DMS153 (cell line): ENCODE results near the gene CA4.
"Not testable (repeated sequence)": the region's sequence is repeated elsewhere in the genome, so short reads cannot be mapped to it uniquely, and the experiment has no call there.

Experiments
- DNase-seq: peaks from one replicate; lab custom pipeline; 2025; lab: John Stamatoyannopoulos, UW

CA4 gene

DNA sequence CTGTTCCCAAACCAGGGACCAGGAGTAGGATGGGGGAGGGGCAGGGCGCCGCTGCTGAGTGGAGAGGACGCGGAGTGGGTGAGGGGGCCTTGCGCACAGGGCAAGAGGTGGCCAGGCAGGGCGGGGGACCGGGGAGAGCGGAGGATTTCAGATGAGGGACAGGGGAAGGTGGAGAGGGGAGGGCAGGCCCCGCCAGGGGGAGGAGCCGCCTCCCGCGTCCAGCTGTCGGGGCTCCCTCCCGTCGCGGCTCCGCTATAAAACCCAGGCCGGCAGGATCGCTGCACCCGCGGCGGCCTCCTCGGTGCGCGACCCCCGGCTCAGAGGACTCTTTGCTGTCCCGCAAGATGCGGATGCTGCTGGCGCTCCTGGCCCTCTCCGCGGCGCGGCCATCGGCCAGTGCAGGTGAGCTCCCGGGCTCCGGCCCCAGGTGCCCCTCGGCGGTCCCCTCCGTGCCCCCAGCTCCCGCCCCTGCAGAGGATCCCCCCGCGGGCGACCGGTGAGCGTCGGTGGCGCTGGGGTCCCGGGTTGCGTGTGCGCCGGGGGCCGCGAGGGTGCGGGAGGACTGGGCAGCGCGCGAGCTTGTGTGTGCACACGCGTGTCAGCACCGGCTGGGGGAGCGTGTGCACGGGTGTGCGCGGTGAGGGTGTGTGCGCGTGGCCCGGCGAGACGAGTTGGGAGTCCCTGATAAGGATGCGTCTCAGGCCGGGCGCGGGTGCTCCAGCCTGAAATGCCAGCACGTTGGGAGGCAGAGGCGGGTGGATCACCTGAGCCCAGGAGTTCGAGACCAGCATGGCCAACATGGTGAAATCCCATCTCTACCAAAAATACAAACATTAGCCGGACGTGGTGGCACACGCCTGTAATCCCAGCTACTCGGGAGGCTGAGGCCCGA, at the start of gene CA4:
TSS of gene CA4 (plus strand) at position 283 of the 892 bp plus-strand sequence. CDS start at position 345, 62 bp downstream.
- DNase-seq = no peak

GRCh38 chr17:60100577-60100976, 49.2 kb upstream of the CA4 start:
- DNase-seq = not testable (repeated sequence)

DNA sequence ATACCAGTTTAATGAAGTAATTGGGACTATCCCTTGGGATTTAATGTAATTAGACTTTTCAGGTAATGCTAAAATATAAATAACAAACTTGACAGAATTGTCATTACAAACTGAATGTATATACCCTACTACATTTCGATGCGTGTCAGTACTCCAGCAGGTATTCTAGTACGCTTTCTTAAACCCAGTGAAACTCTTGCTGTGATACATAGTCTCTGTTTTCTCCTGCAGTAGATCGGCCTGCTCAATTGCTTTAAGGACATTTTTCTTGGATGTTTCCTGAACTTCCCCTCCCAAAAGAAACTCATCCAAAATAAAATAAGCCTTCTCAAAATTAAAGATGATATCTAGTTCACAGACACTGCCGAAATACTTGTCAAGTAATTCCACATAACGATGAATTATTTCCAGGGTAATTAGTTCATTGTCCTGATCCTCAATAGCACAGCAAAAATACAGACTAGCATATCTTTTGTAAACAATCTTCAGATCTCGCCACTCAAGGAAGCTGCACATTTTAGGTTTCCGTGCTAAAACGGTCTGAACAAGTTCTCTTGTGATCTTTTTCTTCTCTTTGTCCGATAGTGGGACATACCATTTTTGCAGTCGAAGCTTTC, 47.6 kb upstream of the CA4 start:
- not testable (repeated sequence) for DNase-seq

GRCh38 chr17:60102632-60103096, 47.1 kb upstream of the CA4 start:
- no peak for DNase-seq

DNA sequence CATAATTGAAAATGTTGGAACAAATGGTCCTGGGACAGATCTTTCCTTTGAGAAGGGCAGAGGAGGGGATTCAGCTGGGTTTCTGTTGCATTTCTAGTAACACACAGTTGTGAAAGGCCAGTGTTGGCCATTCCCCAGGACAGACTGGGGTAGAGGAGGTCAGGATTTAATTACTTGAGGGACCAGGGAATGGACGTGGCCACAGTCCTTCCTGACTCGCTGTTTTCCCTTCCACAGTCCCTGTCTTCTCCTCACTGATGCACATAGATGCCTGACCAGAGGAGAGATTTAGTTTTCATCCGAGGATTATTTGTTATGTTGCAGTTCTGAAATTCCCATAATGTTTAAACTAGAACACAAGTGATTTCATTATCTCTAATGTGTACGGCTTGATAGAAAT, 45.8 kb upstream of the CA4 start:
- no peak for DNase-seq

DNA sequence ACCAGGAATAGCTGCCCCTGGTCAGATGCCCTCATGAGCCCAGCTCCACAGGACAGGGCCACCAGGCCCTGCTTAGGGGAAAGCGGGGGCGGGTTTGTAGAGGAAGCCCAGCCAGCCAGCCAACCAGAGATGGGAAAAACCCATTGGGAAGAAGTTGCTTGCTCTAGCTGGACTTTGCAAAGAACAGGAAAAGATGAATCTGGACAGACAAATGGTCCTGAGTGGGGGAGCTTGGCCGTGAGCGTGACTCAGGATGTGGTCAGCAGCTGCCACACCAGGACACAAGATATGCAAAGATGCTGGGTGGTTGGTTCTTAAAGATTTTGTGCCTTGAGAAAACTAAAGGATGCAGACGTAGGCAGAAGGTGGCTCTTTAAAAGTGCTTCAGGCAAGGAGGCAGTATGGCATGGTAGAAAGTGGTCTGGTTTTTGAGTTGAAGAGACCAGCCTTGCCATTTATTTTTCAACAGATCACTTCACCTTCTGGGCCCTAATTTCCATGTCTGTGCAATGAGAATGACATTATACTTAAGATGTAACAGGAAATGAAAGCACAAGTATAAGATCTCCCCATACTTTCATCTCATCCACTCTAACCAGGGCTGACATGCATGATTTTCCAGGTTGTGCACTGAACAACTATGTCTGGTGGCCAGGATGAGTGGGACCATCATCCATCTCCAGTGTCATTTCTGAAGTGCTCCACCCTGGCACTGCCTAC, 43.3 kb upstream of the CA4 start:
- no peak for DNase-seq

GRCh38 chr17:60107526-60108257, 42.1 kb upstream of the CA4 start:
- DNase-seq = no peak

- DNase-seq = not testable (repeated sequence)
Observed at GRCh38 chr17:60108309-60108708, 41.5 kb upstream of the CA4 start.

DNA sequence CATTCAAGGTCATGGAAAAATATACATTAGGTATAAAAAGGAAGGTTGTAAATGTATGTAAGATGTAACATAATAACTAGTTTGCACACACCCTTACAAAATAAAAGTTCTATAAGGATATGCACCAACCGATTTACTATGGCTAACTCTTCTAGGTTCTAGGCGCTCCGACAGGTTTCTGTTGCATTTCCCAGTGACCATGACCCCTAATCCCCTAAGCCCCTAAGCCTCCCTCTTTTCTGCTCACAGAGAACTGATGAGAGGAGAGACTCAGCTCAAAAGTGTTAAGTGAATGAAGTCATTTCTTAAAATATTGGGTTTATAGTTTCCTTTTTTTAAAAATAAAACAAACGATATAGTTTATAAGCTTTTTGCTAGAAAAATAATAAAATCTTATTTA, 41.1 kb upstream of the CA4 start:
- no peak for DNase-seq

DNA sequence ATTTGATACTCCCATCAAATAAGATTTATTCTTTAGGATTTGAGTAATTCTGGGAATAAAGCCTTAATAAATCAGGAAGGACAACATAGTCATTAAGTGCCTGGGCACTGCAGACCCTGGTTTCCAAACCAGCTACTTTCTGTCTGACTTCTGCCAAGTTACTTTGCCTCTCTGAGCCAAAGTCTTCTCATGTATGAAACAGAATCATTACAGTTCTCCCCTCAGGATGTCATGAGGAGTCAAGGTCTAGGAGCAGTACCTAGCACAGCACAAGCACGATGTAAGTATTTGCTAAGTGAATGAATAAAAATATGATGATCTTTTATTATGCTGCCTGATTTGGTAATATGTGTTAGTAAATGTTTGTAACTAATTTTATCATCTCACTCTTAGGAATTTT, 40.6 kb upstream of the CA4 start:
- DNase-seq = no peak

- no peak for DNase-seq
Observed at GRCh38 chr17:60110586-60110985, 39.2 kb upstream of the CA4 start.

GRCh38 chr17:60111661-60112060, 38.1 kb upstream of the CA4 start:
- not testable (repeated sequence) for DNase-seq

GRCh38 chr17:60115364-60115763, 34.4 kb upstream of the CA4 start:
- not testable (repeated sequence) for DNase-seq

GRCh38 chr17:60116196-60116595, 33.6 kb upstream of the CA4 start:
- not testable (repeated sequence) for DNase-seq

DNA sequence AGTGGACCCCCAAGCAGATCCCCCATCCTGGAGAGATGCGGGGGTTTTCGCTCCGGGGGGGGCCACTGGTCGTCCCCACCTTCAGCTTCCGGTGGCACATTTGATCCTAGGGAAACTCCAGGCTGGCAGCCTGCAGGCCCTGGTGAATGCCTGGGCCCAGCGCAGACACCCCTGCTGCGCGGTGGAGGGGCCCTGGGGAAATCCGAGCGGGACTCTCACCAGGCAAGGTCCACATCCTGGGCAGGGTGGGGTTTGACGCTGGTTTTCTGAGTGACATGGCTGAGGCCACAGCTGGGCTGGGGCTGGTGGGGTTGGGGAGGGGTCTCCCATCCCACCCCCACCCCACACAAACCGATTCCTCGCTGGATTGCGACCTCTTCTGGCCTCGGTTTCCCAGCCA, 30.6 kb upstream of the CA4 start:
- DNase-seq = not testable (repeated sequence)

- DNase-seq = not testable (repeated sequence)
Observed at GRCh38 chr17:60119807-60120748, 29.7 kb upstream of the CA4 start.

DNA sequence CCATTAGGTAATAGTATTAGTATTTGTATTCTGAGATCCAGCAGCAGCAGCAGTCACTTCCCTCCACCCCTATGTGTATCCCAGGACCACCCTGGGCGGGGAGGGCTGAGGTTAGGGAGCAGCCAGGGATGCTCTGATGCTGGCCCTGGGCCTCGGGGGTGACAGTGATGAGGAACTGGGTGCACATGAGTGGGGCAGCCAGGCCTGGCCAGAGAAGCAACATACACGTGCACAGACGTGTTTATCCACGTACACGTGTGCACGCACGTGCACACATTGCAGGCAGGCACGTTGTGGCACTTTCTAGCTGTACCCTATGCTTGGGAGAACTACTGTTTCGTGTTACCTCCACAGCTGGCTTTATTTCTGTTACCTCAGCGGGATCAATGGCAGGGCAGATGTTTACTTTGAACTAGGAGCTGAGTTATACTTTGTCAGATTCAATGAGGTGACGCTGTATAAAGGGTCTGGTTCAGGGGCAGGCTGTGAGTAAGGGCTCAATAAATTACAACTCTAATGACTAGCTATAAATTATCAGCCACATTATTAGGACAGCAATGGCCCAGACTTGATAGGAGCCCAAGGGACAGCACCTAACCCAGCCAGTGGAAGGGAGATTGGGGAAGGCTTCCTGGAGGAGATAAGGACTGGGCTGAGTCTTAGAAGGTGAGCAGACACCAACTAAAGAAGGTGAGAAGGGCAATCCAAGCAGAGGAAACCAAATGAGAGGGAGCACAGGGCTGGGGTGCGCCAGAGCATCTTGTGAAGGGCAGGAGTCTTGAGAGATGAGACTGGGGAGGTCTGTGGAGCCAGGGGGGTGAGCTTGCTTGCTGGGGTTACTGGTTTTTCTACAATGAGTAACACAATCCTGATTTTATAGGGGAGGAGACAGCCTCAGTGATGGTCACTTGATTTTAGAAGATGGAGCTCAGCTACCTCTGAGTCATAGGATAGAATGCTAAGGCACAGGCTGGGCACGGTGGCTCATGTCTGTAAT, 22.4 kb upstream of the CA4 start:
- no peak for DNase-seq

DNA sequence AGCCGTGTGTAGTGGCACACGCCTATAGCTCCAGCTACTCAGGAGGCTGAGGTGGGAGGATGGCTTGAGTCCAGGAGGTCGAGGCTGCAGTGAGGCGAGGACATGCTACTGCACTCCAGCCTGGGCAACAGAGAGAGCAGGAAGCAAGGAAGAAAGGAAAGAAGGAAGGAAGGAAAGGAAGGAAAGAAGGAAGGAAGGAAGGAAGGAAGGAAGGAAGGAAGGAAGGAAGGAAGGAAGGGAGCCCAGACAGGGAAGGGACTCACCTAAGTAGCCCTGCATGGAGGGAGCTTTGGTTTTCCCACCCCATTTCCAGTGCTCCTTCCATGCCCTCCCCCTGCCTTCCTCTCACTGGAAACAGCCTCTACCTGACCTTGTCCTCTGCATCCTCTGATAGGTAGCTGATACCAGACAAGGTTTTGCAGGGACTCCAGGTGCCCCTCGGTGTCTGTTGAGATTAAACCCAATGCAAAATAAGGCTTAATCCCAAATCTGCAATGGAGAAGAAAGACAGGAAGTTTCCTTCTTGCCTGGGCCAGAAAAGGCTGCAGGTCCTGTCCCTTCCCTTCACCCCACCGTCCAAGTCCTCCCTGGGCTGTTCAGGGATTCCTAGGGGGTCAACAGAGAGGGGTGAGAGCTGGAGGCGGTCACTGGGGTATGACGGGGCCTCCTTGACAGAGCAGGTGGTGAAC, 21.5 kb upstream of the CA4 start:
- no peak for DNase-seq

GRCh38 chr17:60129164-60129563, 20.6 kb upstream of the CA4 start:
- DNase-seq = no peak
